Measurements from ENCODE around the gene SOX13.

The SOX13 gene

DNA sequence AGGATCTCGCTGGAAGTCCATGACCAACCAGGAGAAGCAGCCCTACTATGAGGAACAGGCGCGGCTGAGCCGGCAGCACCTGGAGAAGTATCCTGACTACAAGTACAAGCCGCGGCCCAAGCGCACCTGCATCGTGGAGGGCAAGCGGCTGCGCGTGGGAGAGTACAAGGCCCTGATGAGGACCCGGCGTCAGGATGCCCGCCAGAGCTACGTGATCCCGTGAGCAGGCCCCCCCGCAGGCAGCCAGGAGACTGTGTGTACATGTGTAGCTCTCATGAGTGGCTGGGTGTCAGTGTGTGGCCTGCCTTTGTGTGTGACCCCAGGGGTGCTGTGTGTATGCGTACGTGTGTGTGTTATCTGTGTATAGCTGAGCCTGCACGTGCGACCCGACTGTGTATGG, 51.7 kb downstream of the SOX13 start:
- DNase-seq: no peak
- in situ Hi-C loops (cut with MboI; ENCODE audit: low pct_unique_long_range_greater_than_20kb, low sequenced_read_pairs): loop anchor here (10.0 kb wide), 1 partner anchor 250 kb away; no protein-coding TSS in a partner anchor

DNA sequence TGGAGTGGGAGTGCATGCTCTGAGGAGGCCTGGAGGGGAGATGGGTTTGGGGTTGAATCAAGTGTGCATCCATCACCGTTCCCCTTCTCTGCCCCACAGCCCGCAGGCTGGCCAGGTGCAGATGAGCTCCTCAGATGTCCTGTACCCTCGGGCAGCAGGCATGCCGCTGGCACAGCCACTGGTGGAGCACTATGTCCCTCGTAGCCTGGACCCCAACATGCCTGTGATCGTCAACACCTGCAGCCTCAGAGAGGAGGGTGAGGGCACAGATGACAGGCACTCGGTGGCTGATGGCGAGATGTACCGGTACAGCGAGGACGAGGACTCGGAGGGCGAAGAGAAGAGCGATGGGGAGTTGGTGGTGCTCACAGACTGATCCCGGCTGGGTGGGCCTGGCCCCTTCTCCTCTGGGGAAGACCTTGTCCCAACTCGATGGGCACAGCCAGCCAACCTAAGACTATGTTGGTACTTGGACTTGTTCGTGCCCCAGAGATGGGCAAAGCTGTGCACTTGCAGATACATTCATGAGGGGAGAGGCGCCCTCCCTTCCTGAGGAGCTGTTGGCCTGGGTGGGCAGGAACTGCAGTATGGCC, 52.9 kb downstream of the SOX13 start:
- in situ Hi-C loops (cut with MboI; ENCODE audit: low pct_unique_long_range_greater_than_20kb, low sequenced_read_pairs): loop anchor here (10.0 kb wide), 1 partner anchor 251 kb away; no protein-coding TSS in a partner anchor

DNA sequence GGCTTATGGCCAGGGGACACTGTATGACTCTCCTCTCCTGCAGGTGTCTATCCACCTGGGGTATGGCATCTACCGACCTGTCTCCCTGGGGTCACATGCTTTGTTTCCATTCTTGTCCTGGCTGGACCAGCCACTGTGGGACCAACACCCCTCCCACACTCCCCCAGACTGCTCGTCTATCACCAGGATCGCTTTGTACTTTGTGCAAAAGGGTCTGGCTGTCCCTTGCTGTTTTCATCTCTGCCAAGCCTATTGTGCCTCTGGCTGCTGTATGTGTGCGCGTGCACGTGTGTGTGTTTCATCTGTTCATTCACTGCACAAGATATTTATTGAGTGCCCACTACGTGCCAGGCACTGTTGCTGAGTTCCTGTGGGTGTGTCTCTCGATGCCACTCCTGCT, 53.5 kb downstream of the SOX13 start:
- DNase-seq: no peak
- in situ Hi-C loops (cut with MboI; ENCODE audit: low pct_unique_long_range_greater_than_20kb, low sequenced_read_pairs): loop anchor here (10.0 kb wide), 1 partner anchor 252 kb away; no protein-coding TSS in a partner anchor

More for the DNA sequence above, 52.9 kb downstream of the SOX13 start:
- no peak for DNase-seq

DNA sequence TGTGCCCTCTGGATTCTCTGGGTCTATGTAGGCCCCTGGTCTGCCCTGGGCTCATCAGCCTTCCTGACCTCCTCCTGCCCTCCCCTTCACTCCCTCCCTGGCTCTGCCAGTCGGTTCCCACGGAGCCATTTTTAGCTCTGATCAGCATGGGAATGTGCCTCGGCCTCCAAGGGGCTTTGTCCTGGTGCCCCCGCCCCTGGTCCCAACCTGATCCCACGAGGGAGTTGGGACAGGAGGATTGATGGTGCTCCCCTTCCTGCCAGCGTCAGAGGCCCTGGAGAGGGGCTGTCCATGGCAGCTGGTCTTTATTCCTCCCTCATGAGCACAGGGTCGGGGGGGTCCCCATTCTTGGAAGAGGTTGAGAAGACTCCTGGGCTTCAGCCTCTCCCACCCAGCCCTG, 54.0 kb downstream of the SOX13 start:
- in situ Hi-C loops (cut with MboI; ENCODE audit: low pct_unique_long_range_greater_than_20kb, low sequenced_read_pairs): loop anchor here (10.0 kb wide), 1 partner anchor 252 kb away; no protein-coding TSS in a partner anchor
- DNase-seq: no peak

- DNase-seq: peak; percentile 50
- in situ Hi-C loops (cut with MboI; ENCODE audit: low pct_unique_long_range_greater_than_20kb, low sequenced_read_pairs): loop anchor here (10.0 kb wide), 1 partner anchor 253 kb away; no protein-coding TSS in a partner anchor
These were observed 54.8 kb downstream of the SOX13 start for GRCh38 chr1:204127597-204128242.

DNA sequence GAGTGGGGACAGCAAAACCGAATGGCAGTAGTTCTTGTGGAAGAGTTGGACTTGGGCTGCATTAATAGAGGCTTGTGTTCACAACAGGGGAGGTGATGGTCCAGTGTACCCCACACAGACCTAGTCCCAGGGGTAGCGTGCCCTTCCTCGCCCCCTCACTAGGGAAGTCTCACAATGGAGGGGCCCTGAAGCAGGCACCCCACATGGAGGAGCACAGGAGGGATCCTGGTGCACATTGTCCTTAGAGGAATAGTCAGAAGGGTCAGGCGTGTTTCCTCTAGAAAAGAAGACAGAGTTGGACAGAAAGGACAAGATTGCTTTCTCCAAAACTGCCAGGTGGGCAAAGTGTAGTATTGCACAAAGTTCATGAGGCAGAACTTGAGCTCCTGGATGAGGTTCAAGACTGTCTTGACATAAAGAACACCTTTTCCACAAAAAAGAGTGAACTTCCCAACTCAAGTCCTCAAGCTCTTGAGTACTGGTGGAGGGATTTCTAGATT, 55.6 kb downstream of the SOX13 start:
- DNase-seq: no peak
- in situ Hi-C loops (cut with MboI; ENCODE audit: low pct_unique_long_range_greater_than_20kb, low sequenced_read_pairs): loop anchor here (10.0 kb wide), 1 partner anchor 254 kb away; no protein-coding TSS in a partner anchor

- in situ Hi-C loops (cut with MboI; ENCODE audit: low pct_unique_long_range_greater_than_20kb, low sequenced_read_pairs): loop anchor here (10.0 kb wide), 1 partner anchor 254 kb away; no protein-coding TSS in a partner anchor
- DNase-seq: peak; percentile 67
These were observed 56.3 kb downstream of the SOX13 start for GRCh38 chr1:204128964-204129896.

GRCh38 chr1:204130178-204130577, 57.3 kb downstream of the SOX13 start:
- DNase-seq: no peak
- in situ Hi-C loops (cut with MboI; ENCODE audit: low pct_unique_long_range_greater_than_20kb, low sequenced_read_pairs): no loop called here

DNA sequence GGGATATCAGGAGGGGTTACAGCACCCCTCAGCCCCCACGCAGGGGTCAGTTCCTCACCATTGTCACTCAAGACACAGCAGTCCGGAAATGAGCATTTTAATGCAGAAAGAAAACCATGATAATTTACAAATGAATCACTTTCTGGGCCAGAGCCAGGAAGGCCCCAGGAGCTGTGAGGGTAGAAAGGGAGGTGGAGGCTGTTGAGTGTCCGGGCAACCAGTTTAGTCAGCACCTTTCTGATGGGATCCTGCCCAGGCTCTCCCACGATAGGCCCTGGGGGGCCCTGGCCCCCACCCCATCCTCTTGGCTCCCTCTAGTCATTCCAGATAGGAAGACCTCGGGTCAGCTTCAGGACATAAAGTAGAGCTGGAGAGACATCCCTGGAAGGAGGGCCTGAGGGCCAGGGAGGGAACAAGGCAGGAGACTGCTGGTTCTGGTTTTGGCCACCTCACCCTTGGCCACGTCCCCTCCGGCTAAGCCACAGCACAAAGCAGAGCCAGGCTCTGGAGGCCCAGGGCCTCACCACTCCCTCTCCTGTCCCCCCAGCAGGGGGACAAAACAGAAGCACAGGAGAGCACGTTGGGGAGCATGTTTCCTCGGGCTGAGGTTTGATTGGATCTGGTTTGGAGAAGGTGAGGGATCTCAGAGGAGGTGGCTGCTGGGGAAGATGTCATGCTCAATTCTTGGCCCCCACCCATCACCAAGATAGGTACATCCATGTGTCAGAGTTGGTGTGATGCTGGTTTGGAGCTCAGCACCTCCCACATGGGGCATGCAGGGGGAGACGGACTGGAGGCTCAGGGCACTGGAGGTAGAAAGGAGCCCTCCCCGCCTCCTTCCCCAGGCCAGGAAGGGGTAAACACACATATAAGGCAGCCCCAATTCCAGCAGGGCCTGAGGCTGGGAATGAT, 58.3 kb downstream of the SOX13 start:
- no peak for DNase-seq
- in situ Hi-C loops (cut with MboI; ENCODE audit: low pct_unique_long_range_greater_than_20kb, low sequenced_read_pairs): no loop called here

DNA sequence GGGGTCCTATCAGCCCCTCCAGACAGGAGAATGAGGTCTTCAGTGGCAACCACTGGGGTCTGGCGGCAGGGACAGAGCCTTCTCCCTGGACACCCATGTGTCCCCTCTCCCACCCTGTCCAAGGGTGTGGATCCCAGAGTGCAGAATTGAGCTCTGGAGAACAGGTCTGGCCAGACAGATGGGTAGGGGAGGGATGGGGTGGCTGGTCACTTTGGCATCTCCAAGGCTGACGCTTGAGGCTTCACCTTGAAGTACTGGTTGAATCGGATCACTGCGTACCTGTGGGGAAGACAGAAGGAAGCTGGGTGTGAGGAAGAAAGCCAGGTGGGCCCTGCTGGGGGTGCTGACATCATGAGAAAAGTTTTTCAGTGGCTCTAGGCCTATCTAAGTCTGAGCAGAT, 59.1 kb downstream of the SOX13 start:
- in situ Hi-C loops (cut with MboI; ENCODE audit: low pct_unique_long_range_greater_than_20kb, low sequenced_read_pairs): no loop called here
- no peak for DNase-seq

DNA sequence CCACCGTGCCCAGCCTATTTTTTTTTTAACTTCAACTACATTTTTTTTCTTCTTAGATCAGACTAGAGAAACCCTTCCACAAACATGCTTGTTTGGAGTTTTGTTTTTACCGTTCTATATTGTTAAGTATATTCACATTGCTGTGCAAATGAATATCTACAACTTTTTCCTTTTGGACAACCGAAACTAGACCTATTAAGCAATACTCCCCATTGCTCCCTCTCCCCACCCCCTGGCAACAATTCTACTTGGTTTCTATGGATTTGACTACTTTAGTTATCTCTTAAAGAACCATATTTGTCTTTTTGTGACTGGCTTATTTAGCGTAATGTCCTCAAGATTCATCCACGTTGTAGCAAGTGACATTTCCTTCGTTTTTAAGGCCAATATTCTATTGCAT, 59.8 kb downstream of the SOX13 start:
- in situ Hi-C loops (cut with MboI; ENCODE audit: low pct_unique_long_range_greater_than_20kb, low sequenced_read_pairs): no loop called here
- DNase-seq: no peak

- in situ Hi-C loops (cut with MboI; ENCODE audit: low pct_unique_long_range_greater_than_20kb, low sequenced_read_pairs): no loop called here
These were observed 61.2 kb downstream of the SOX13 start for GRCh38 chr1:204134103-204134502.

DNA sequence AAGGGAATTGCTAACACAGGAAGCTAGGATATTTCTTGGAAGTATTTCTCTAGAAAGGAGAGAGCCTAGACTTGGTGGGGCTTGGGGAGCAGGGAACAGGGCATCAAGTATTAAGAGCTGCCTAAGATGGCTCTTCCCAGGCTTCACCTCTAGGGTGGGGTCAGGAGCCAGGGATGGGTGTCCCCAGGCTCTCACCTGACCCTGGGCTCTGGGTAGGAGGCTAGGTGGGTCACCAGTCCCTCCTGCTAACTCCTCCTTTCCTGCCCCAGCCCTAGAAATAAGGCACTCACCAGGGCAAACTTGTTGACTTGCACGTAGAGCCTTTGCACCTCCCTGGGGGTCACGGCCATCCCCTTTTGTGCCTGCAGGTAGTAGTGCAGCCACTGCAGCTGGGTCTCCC, 63.9 kb downstream of the SOX13 start:
- in situ Hi-C loops (cut with MboI; ENCODE audit: low pct_unique_long_range_greater_than_20kb, low sequenced_read_pairs): no loop called here
- DNase-seq: no peak

More at GRCh38 chr1:204134103-204134502, 61.2 kb downstream of the SOX13 start:
- DNase-seq: no peak

GRCh38 chr1:204139088-204139487, 66.2 kb downstream of the SOX13 start:
- DNase-seq: no peak
- in situ Hi-C loops (cut with MboI; ENCODE audit: low pct_unique_long_range_greater_than_20kb, low sequenced_read_pairs): no loop called here

DNA sequence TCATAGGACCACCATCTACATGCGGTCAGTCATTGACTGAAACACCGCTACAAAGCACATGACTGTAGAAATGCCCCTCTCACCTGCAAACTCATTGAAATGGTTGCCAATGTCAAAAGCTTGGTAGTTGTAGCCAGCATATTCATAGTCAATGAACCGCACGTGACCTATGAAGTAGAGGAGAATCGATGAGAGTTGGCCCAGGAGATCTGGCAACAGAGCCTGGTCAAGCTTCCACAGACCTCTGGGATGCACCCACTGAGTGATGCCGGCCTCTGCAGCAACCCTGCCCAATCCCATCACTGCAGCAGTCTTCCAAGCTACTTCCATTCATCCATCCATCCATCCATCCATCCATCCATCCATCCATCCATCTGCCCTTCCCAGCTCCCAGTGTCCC, 67.0 kb downstream of the SOX13 start:
- in situ Hi-C loops (cut with MboI; ENCODE audit: low pct_unique_long_range_greater_than_20kb, low sequenced_read_pairs): no loop called here
- no peak for DNase-seq

DNA sequence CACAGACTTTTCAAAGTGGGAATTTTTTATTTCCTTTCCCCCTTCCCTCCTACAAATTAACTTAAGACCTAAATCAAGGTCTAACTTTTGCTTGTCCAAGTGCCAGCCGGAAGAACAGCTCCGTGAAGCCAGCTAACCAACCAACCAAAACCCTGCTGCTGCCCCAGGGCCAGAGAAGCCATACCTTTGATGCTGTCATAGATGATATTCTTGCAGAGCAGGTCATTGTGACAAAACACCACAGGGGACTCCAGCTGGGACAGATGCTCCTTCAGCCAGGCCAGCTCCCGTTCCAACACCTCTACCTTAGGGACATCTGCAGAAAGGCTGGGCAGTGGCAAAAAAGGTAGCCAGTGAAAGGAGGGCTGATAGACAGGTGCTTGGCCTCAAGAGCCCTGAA, 68.2 kb downstream of the SOX13 start:
- in situ Hi-C loops (cut with MboI; ENCODE audit: low pct_unique_long_range_greater_than_20kb, low sequenced_read_pairs): no loop called here
- DNase-seq: no peak

- in situ Hi-C loops (cut with MboI; ENCODE audit: low pct_unique_long_range_greater_than_20kb, low sequenced_read_pairs): no loop called here
- no peak for DNase-seq
These were observed 69.4 kb downstream of the SOX13 start for GRCh38 chr1:204142032-204142974.

Measured in KBM-7 (cell line).